ENCODE results near the gene AKR1C1.
"Not testable (repeated sequence)": the region's sequence is repeated elsewhere in the genome, so short reads cannot be mapped to it uniquely, and the experiment has no call there.

AKR1C1 gene

GRCh38 chr10:5019770-5020612 lies 56.8 kb downstream of the AKR1C1 start:
- DNase-seq: peak; percentile 89

DNA sequence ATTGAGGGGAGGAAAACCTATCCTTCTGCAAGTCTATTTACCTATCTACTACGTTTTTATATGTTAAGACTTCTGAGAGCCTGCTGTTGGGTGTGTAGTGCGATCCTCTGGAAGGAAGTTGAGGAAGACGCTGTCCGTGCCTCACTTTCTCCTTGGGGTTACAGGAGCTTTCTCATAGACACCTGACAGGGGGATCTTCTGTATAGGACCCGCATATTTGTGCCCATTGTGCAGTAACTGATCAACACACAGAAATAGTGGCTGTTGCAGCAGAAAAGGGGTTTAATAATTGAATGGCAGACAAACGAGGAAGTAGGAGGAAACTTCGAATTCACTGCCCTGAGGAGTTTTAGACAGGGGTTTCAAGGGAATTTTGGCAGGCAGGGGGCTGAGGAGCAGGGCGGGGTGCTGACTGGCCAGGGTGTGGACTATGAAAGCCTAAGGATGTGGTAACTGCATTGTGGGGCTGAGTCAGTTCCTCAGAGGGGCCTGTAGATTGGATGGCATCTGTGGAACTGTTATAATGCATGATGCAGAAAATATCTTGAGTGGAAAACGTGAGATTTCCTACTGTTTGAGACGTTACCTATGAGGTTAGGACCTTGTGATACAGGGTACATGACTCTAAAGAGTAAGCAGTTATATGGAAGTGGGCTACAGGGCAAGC lies 58.5 kb downstream of the AKR1C1 start:
- DNase-seq: not testable (repeated sequence)

DNA sequence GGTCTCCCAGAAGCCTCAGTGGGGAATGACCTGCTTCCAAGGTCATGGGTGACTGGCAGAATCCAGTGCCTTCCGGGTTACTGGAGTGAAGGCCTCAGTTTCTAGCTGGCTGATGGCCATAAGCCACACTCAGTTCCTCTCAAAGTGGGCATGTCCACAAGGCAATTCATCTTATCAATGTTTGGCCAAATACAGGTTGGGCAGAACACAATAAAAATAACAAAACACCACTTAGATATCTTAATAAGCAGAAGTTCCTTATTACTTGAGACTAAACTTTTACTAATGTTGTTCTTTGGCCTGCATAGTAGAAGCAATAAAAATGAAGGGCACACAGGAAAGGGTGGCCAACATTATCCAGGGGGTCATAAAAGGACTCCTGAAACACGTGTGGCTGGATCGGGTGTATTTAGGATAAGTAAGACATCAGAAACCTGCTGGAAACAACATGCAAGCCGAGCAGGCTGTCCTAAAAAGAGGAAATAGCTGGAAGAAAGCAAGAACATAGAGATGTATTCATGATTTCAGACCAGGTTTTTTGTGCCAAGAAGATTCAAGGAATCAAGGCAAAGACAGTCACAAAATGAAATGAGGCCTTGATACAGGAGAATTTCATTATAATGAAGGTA lies 60.1 kb downstream of the AKR1C1 start:
- DNase-seq: peak; percentile 67

- peak; percentile 77 for DNase-seq
Observed at GRCh38 chr10:5025461-5025881, 62.3 kb downstream of the AKR1C1 start.

- no peak for DNase-seq
Observed at GRCh38 chr10:5030989-5031388, 67.8 kb downstream of the AKR1C1 start.

DNA sequence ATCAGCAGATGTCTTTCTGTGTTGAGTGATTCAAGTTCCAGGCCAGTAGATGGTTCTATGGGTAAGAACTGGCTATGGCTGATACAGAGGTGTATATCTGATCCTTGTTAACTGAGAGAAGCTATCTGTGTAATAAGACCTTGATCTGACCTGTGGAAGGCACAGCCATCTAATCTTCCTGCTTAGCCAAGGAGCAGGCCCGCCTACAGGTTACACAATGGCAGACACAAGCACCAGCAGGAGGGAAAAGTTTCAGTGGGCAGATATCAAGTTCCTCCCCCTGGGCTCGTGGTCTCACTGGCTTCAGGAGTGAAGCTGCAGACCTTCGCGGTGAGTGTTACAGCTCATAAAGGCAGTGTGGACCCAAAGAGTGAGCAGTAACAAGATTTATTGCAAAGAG lies 68.4 kb downstream of the AKR1C1 start:
- DNase-seq: peak; percentile 37

DNA sequence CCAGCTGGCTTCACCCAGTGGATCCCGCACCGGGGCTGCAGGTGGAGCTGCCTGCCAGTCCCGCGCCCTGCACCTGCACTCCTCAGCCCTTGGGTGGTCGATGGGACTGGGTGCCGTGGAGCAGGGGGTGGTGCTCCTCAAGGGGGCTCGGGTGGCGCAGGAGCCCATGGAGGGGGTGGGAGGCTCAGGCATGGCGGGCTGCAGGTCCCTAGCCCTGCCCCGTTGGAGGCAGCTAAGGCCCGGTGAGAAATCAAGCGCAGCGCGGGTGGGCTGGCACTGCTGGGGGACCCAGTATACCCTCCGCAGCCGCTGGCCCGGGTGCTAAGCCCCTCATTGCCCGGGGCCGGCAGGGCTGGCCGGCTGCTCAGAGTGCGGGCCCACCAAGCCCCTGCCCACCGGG lies 69.2 kb downstream of the AKR1C1 start:
- not testable (repeated sequence) for DNase-seq

Data from hematopoietic multipotent progenitor cell treated with erythropoietin and hydrocortisone succinate and interleukin-3 and kit ligand, for 8 days (in vitro differentiated cells).